GM18861 (cell line): Measurements from ENCODE around the gene GPR161.

ENCODE experiments used
- ATAC-seq: cut with Tn5 transposase; IDR thresholded peaks from one replicate; pipeline ENCODE4 v1.9.1; 2021; ENCODE audit not compliant: unreplicated experiment

Gene GPR161

GRCh38 chr1:168148916-168149315, 12.2 kb upstream of the GPR161 start:
- ATAC-seq = no peak

- no peak for ATAC-seq
These were observed 9.9 kb upstream of the GPR161 start for GRCh38 chr1:168146626-168147025.

GRCh38 chr1:168146160-168146539, 9.4 kb upstream of the GPR161 start:
- no peak for ATAC-seq

- ATAC-seq = peak; percentile 92
These were observed 8.7 kb upstream of the GPR161 start for GRCh38 chr1:168145184-168146159.

- ATAC-seq = no peak
These were observed 5.2 kb upstream of the GPR161 start for GRCh38 chr1:168141871-168142385.

- ATAC-seq = no peak
These were observed 2.3 kb upstream of the GPR161 start for GRCh38 chr1:168139070-168139469.

- no peak for ATAC-seq
These were observed 1.4 kb upstream of the GPR161 start for GRCh38 chr1:168138134-168138533.

GRCh38 chr1:168137515-168137821, 738 bp upstream of the GPR161 start:
- no peak for ATAC-seq

GRCh38 chr1:168135921-168136708, 615 bp downstream of the GPR161 start:
- ATAC-seq = no peak

GRCh38 chr1:168135116-168135920, 1.4 kb downstream of the GPR161 start:
- no peak for ATAC-seq

GRCh38 chr1:168134642-168135041, 2.1 kb downstream of the GPR161 start:
- no peak for ATAC-seq

GRCh38 chr1:168134132-168134531, 2.6 kb downstream of the GPR161 start:
- ATAC-seq = no peak

GRCh38 chr1:168129933-168130332, 6.8 kb downstream of the GPR161 start:
- no peak for ATAC-seq

GRCh38 chr1:168127503-168127902, 9.2 kb downstream of the GPR161 start:
- no peak for ATAC-seq

GRCh38 chr1:168125051-168125450, 11.7 kb downstream of the GPR161 start:
- ATAC-seq = no peak

GRCh38 chr1:168121401-168122011, 15.2 kb downstream of the GPR161 start:
- ATAC-seq = no peak

- ATAC-seq = no peak
These were observed 17.0 kb downstream of the GPR161 start for GRCh38 chr1:168119750-168120149.

GRCh38 chr1:168116327-168116799, 20.4 kb downstream of the GPR161 start:
- no peak for ATAC-seq

GRCh38 chr1:168114845-168115244, 21.9 kb downstream of the GPR161 start:
- ATAC-seq = no peak

- no peak for ATAC-seq
These were observed 23.9 kb downstream of the GPR161 start for GRCh38 chr1:168112673-168113305.
